GM13976 (cell line): ENCODE measurements around the gene COMMD8.

Experiments used
- DNase-seq: peaks from one replicate; pipeline ENCODE4 v3.0.0; 2012; ENCODE audit warnings: low spot score
- in situ Hi-C: fragments of 300-500 bp; cut with MboI; formaldehyde crosslinking; loops from one replicate; pipeline ENCODE4 v1.12.0; 2022; ENCODE audit warnings: low sequenced_read_pairs, mixed read lengths, inconsistent platforms; ENCODE audit not compliant: unreplicated experiment
- TF ChIP-seq, protein P1 (sequence below): IDR thresholded peaks from 2 replicates; pipeline ENCODE4 v1.5.1; 2012; ENCODE audit warnings: borderline replicate concordance, mild to moderate bottlenecking; ENCODE audit not compliant: insufficient read depth; ENCODE audit errors: extremely low read depth, missing control alignments, control extremely low read depth

COMMD8 gene

GRCh38 chr4:47415719-47416118, 47.8 kb downstream of the COMMD8 start:
- no peak for DNase-seq
- TF ChIP-seq, protein P1, sequence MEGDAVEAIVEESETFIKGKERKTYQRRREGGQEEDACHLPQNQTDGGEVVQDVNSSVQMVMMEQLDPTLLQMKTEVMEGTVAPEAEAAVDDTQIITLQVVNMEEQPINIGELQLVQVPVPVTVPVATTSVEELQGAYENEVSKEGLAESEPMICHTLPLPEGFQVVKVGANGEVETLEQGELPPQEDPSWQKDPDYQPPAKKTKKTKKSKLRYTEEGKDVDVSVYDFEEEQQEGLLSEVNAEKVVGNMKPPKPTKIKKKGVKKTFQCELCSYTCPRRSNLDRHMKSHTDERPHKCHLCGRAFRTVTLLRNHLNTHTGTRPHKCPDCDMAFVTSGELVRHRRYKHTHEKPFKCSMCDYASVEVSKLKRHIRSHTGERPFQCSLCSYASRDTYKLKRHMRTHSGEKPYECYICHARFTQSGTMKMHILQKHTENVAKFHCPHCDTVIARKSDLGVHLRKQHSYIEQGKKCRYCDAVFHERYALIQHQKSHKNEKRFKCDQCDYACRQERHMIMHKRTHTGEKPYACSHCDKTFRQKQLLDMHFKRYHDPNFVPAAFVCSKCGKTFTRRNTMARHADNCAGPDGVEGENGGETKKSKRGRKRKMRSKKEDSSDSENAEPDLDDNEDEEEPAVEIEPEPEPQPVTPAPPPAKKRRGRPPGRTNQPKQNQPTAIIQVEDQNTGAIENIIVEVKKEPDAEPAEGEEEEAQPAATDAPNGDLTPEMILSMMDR: no peak
- in situ Hi-C loops: no loop called here

DNA sequence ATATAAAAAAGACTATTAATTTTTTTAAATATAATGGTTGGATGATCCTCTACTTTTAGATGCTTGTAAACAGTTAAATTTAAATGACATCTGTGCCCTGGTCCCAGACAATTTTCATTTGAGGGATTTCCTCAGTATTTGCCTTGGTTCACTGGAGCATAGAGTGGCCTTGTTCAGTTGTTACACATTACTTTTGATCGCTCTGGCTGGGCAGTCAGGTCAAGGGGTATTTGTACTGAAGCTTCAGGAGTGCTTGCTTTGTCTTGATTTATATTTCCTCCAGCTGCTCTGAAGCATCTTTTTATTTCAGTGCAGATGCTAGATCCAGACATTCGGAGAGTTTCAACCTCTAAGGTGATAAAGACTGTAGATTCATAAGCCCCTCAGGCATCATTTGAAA, 50.0 kb downstream of the COMMD8 start:
- no peak for DNase-seq
- TF ChIP-seq, protein P1: no peak
- in situ Hi-C loops: no loop called here

DNA sequence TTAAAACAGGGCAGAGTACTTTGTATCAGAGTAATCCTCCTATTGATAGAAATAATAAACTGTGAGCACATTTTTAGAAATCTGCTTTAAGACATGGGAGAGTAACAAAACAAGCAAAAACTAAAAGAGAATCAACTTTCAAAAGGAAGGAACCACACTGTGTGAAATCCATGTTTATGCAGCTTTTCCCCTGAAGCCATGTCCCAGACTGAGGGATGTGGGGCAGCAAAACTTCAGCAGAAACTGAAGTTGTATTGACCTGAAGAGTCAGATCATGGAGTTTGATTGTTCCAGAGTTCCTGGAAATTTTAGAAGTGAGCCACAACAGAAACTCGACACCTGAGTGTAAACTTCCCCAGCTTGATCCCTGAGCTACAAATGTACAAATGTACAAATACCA, 53.2 kb downstream of the COMMD8 start:
- in situ Hi-C loops: no loop called here
- no peak for DNase-seq
- TF ChIP-seq, protein P1: no peak

- TF ChIP-seq, protein P1: no peak
- in situ Hi-C loops: no loop called here
- DNase-seq: no peak
These were observed 57.1 kb downstream of the COMMD8 start for GRCh38 chr4:47406408-47406807.
